Activated gamma-delta T cell treated with anti-CD3 and anti-CD28 coated beads, Interleukin-2, amount 50 U/mL, for 16 hours (primary cell): ENCODE data around the gene CCDC85C.

Experiments used
- DNase-seq: peaks from one replicate; pipeline ENCODE4 v3.0.0-alpha.2; 2020; ENCODE audit warnings: low read depth

Gene CCDC85C

GRCh38 chr14:99472937-99473336 lies 131.1 kb downstream of the CCDC85C start:
- no peak for DNase-seq

GRCh38 chr14:99471731-99472130 lies 132.3 kb downstream of the CCDC85C start:
- DNase-seq, result no peak

- DNase-seq, result no peak
Observed at GRCh38 chr14:99468836-99469592, 135.0 kb downstream of the CCDC85C start.

- DNase-seq, result no peak
Observed at GRCh38 chr14:99468081-99468480, 135.9 kb downstream of the CCDC85C start.

GRCh38 chr14:99467336-99468078 lies 136.5 kb downstream of the CCDC85C start:
- DNase-seq, result no peak

- DNase-seq, result no peak
Observed at GRCh38 chr14:99466758-99467157, 137.2 kb downstream of the CCDC85C start.

- no peak for DNase-seq
Observed at GRCh38 chr14:99465288-99465687, 138.7 kb downstream of the CCDC85C start.

GRCh38 chr14:99463974-99464373 lies 140.0 kb downstream of the CCDC85C start:
- no peak for DNase-seq

- DNase-seq, result no peak
Observed at GRCh38 chr14:99462210-99462609, 141.8 kb downstream of the CCDC85C start.

GRCh38 chr14:99461411-99462085 lies 142.5 kb downstream of the CCDC85C start:
- DNase-seq, result no peak

GRCh38 chr14:99460793-99461192 lies 143.2 kb downstream of the CCDC85C start:
- no peak for DNase-seq

- no peak for DNase-seq
Observed at GRCh38 chr14:99459481-99460100, 144.4 kb downstream of the CCDC85C start.

GRCh38 chr14:99454246-99454645 lies 149.8 kb downstream of the CCDC85C start:
- DNase-seq, result no peak

GRCh38 chr14:99452968-99453367 lies 151.0 kb downstream of the CCDC85C start:
- DNase-seq, result no peak

- no peak for DNase-seq
Observed at GRCh38 chr14:99451234-99451633, 152.8 kb downstream of the CCDC85C start.

GRCh38 chr14:99450266-99450665 lies 153.7 kb downstream of the CCDC85C start:
- DNase-seq, result no peak
